Measurements from ENCODE around the gene ADM.

DNA sequence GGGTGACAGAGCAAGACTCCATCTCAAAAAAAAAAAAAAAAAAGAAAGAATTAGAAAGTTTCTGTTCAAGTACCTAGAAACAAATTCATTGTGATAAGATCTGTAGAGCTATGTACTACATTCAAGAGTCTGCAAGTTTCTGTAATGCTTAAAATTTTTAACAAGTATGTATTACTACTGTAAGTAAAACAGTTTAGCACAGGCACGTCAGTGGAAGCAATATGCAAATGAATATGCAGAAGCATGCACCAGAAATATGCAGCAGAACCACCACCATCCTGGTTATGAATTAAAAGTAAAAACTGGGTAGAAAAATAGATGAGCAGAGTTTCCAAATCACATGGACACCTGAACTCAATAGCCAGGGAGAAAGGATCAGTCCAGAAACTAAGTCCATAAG, 30.1 kb upstream of the ADM start:
- TF ChIP-seq, protein P1, sequence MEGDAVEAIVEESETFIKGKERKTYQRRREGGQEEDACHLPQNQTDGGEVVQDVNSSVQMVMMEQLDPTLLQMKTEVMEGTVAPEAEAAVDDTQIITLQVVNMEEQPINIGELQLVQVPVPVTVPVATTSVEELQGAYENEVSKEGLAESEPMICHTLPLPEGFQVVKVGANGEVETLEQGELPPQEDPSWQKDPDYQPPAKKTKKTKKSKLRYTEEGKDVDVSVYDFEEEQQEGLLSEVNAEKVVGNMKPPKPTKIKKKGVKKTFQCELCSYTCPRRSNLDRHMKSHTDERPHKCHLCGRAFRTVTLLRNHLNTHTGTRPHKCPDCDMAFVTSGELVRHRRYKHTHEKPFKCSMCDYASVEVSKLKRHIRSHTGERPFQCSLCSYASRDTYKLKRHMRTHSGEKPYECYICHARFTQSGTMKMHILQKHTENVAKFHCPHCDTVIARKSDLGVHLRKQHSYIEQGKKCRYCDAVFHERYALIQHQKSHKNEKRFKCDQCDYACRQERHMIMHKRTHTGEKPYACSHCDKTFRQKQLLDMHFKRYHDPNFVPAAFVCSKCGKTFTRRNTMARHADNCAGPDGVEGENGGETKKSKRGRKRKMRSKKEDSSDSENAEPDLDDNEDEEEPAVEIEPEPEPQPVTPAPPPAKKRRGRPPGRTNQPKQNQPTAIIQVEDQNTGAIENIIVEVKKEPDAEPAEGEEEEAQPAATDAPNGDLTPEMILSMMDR (IDR thresholded peaks at IDR 0.05 in 2 of 3, conservative IDR thresholded peaks at IDR 0.05 in 1 of 3; ENCODE audit: borderline replicate concordance in 1 of 3, insufficient read depth in 1 of 3, low read depth in 2 of 3, low read length in 2 of 3): no peak
- TF ChIP-seq YY1 (IDR thresholded peaks at IDR 0.05; ENCODE audit: extremely low read depth, insufficient replicate concordance, low read depth, low read length) (no peak), EZH2 (IDR thresholded peaks at IDR 0.05) (no peak), SIN3A (IDR thresholded peaks at IDR 0.05; ENCODE audit: low read depth) (no peak), EZH2phosphoT487 (IDR thresholded peaks at IDR 0.05; ENCODE audit: borderline replicate concordance) (no peak), POLR2AphosphoS5 (IDR thresholded peaks at IDR 0.05; ENCODE audit: low read depth, low read length) (no peak), POLR2A (IDR thresholded peaks at IDR 0.05; ENCODE audit: borderline replicate concordance, extremely low read depth, insufficient read depth, insufficient read length) (no peak), TCF7L2 (IDR thresholded peaks at IDR 0.05; ENCODE audit: borderline replicate concordance, extremely low read depth, insufficient read depth, insufficient read length) (no peak), RAD21 (IDR thresholded peaks at IDR 0.05; ENCODE audit: low read depth) (no peak), EGR1 (IDR thresholded peaks at IDR 0.05; ENCODE audit: low read depth) (no peak)
